Adrenal gland (tissue), 12 donors: ENCODE results near the gene ISCU. TPM values are rescaled to one million over a fixed set of nuclear protein-coding genes. Genes with fewer than 3 reads are reported as not detected.

ENCODE experiments used
- DNase-seq, 7 donors: peaks; one replicate each; pipeline ENCODE4 v3.0.0-alpha.2; 2019 to 2020
- H3K27ac ChIP-seq, 5 donors: fragments of 200-600 bp; sonication (generic) in 4 of 5; 1 replicate in 3 of 5; 2 replicates in 2 of 5; pipeline versions ENCODE4 v1.5.1 to v1.8.0; 2016 to 2020; ENCODE audit warnings: mild to moderate bottlenecking in 1 of 5
- H3K27me3 ChIP-seq: fragments of 200-600 bp; 2 replicates; pipeline ENCODE4 v1.8.0; 2021
- H3K36me3 ChIP-seq, 2 donors: fragments of 200-600 bp; replicated peaks in 1 of 2; 1 replicate in 1 of 2; 2 replicates in 1 of 2; pipeline versions ENCODE4 v1.5.1 to v1.8.0; 2018 to 2022
- H3K4me1 ChIP-seq, 2 donors: fragments of 200-600 bp; replicated peaks in 1 of 2; 1 replicate in 1 of 2; 2 replicates in 1 of 2; pipeline versions ENCODE4 v1.5.1 to v1.8.0; 2018 to 2021
- H3K4me3 ChIP-seq, 4 donors: fragments of 200-600 bp; sonication (generic) in 3 of 4; one replicate each; pipeline ENCODE4 v1.5.1; 2016 to 2018
- H3K9me3 ChIP-seq, 3 donors: fragments of 200-600 bp; sonication (generic) in 1 of 3; replicated peaks in 1 of 3; 1 replicate in 2 of 3; 2 replicates in 1 of 3; pipeline versions ENCODE4 v1.5.1 to v1.8.0; 2016 to 2021
- CTCF ChIP-seq, 6 experiments: fragments of 450-650 bp in 4 of 6; fragments of 200-600 bp in 2 of 6; sonication (generic) in 1 of 6; IDR thresholded peaks; 1 replicate in 5 of 6; 2 replicates in 1 of 6; pipeline versions ENCODE4 v1.5.1 to v1.8.0; 2016 to 2021; ENCODE audit warnings: antibody characterized with exemption in 6 of 6, mild to moderate bottlenecking in 2 of 6, moderate library complexity in 1 of 6
- POLR2A ChIP-seq, 2 donors: fragments of 450-650 bp; IDR thresholded peaks; one replicate each; pipeline ENCODE4 v1.6.1; 2017; ENCODE audit warnings: antibody characterized with exemption in 2 of 2, mild to moderate bottlenecking in 2 of 2, moderate library complexity in 1 of 2
- WGBS, 4 donors: extraction: QIAGEN DNeasy Blood & Tissue Kit in 2 of 4; methylation state at CpG; one replicate each; pipeline versions ENCODE4 v1.1.5 to v1.1.7; 2013 to 2017; 5-methylcytosine and 5-hydroxymethylcytosine counted together
- intact Hi-C, 2 donors: fragments of 100-400 bp; cut with DNase I; formaldehyde crosslinking; loops; one replicate each; pipeline versions ENCODE4 v1.14.1 to v1.15.0; 2022 to 2023
- polyA plus RNA-seq, 3 donors: library from polyadenylated mRNA; stranded (reverse); fragments of 200-250 nt in 2 of 3; fragments of 350-450 nt in 1 of 3; fragmentation: Illumina TruSeq in 1 of 3; extraction: RNeasy Lipid Tissue Mini Kit (QIAGEN cat#74804) in 1 of 3; gene quantifications; one replicate each; pipeline ENCODE4 v1.2.3, GENCODE V29; 2013 to 2014
- total RNA-seq, 9 donors: library from RNA; depleted of rRNA in 4 of 9; stranded (reverse); fragments of >200 nt in 4 of 9; fragments of 120-200 nt in 1 of 9; fragmentation: NEBNext Ultra II Directional in 1 of 9; extraction: Animal tissue kit (Norgen Biotek cat#: 25700) in 1 of 9; gene quantifications; one replicate each; pipeline versions ENCODE4 v1.1.0 to v1.2.4, GENCODE V29; 2013 to 2023
- donor health status: healthy with polysubstance abuse.
- donor health status: Bipolar disorder and iron deficiency.
- donor health status: DM: yes; HTN: yes; CAD: no.
- donor health status: DM: no; HTN: no; CAD: no.
- donor health status: DM: no; HTN: no; CAD: no.
- donor health status: DM: yes; HTN: yes; CAD: no.

ISCU gene
- total and polyA plus RNA-seq, 12 donors, result 209 to 1,219 (median 393) TPM

GRCh38 chr12:108583991-108584390, 21.6 kb downstream of the ISCU start:
- no peak for TF ChIP-seq CTCF (IDR thresholded peaks at IDR 0.05)
- no peak for TF ChIP-seq POLR2A (IDR thresholded peaks at IDR 0.05)
- H3K27ac ChIP-seq, result peak overlapping the region in 1 of 5 donors; percentile 20
- no peaks in the 10 kb centered on the region for H3K36me3 ChIP-seq

GRCh38 chr12:108584456-108585065, 22.2 kb downstream of the ISCU start:
- DNase-seq, result no peak

More at GRCh38 chr12:108583991-108584390, 21.6 kb downstream of the ISCU start:
- no peaks in the 10 kb centered on the region for H3K27me3 ChIP-seq
- WGBS, 4 donors, result 69 to 74% (median 73%) methylated on average over 7 of the region's 7 CpGs
- intact Hi-C loops, result no loop called here
- DNase-seq, result no peak
- no peaks in the 10 kb centered on the region for H3K9me3 ChIP-seq
- no peak overlapping the region for H3K4me3 ChIP-seq
- H3K4me1 ChIP-seq, result no peaks in the 10 kb centered on the region

GRCh38 chr12:108585864-108586263, 23.5 kb downstream of the ISCU start:
- no peak overlapping the region for H3K27ac ChIP-seq
- no peak for TF ChIP-seq POLR2A (IDR thresholded peaks at IDR 0.05)
- no peak for TF ChIP-seq CTCF (IDR thresholded peaks at IDR 0.05)
- H3K27me3 ChIP-seq, result no peaks in the 10 kb centered on the region
- DNase-seq, result no peak
- no peaks in the 10 kb centered on the region for H3K36me3 ChIP-seq
- 64 to 71% (median 66%) methylated on average over 4 of the region's 4 CpGs for WGBS, 4 donors
- intact Hi-C loops, result no loop called here
- H3K9me3 ChIP-seq, result no peaks in the 10 kb centered on the region
- no peak overlapping the region for H3K4me3 ChIP-seq
- H3K4me1 ChIP-seq, result no peaks in the 10 kb centered on the region

More at GRCh38 chr12:108584456-108585065, 22.2 kb downstream of the ISCU start:
- Histone ChIP-seq H3K4me3 (no peak overlapping the region), H3K27ac (no peak overlapping the region), H3K27me3 (no peaks in the 10 kb centered on the region), H3K9me3 (no peaks in the 10 kb centered on the region), H3K4me1 (no peaks in the 10 kb centered on the region), H3K36me3 (no peaks in the 10 kb centered on the region)
- WGBS, 4 donors, result 66 to 88% (median 82%) methylated on average over 3 of the region's 3 CpGs
- TF ChIP-seq POLR2A (IDR thresholded peaks at IDR 0.05), result no peak
- TF ChIP-seq CTCF (IDR thresholded peaks at IDR 0.05), result no peak
- intact Hi-C loops, result no loop called here

GRCh38 chr12:108586306-108586705, 23.9 kb downstream of the ISCU start:
- TF ChIP-seq POLR2A (IDR thresholded peaks at IDR 0.05) (no peak), CTCF (IDR thresholded peaks at IDR 0.05) (no peak)
- Histone ChIP-seq H3K9me3 (no peaks in the 10 kb centered on the region), H3K27ac (no peak overlapping the region), H3K27me3 (no peaks in the 10 kb centered on the region), H3K4me1 (no peaks in the 10 kb centered on the region), H3K36me3 (no peaks in the 10 kb centered on the region), H3K4me3 (no peak overlapping the region)
- DNase-seq, result no peak
- 89 to 93% (median 90%) methylated on average over 11 of the region's 11 CpGs for WGBS, 4 donors
- intact Hi-C loops, result no loop called here
